ENCODE measurements around the gene ZBTB16.

ZBTB16 gene

GRCh38 chr11:114291381-114291780, 231.9 kb downstream of the ZBTB16 start (continued):
- TF ChIP-seq KLF7 (tag by site-specific recombination; IDR thresholded peaks at IDR 0.05; ENCODE audit: borderline replicate concordance) (no peak), REST (tag by site-specific recombination; IDR thresholded peaks at IDR 0.05) (no peak), ZNF488 (tag by site-specific recombination; IDR thresholded peaks at IDR 0.05) (no peak), GLIS1 (tag by site-specific recombination; IDR thresholded peaks at IDR 0.05) (no peak)

- Histone ChIP-seq H3K36me3 (ENCODE audit: control insufficient read depth in 2 of 2, insufficient read depth in 1 of 2, low read length in 2 of 2) (no peaks in the 10 kb centered on the region), H3K27ac (ENCODE audit: extremely low read depth, low read depth, low read length) (no peak overlapping the region), H3K9me3 (ENCODE audit: control insufficient read depth, insufficient read depth, low read depth, low read length) (no peaks in the 10 kb centered on the region), H3K4me1 (ENCODE audit: control insufficient read depth, insufficient read depth, low read length) (no peaks in the 10 kb centered on the region), H3K4me3 (ENCODE audit: low read depth, low read length) (no peak overlapping the region)
- CTCF ChIA-PET: interaction anchor here (0.5 to 3.2 kb wide), 3 partner anchors 10 to 131 kb away, joined by 3 to 10 read pairs (median 3); no protein-coding TSS in a partner anchor
- TF ChIP-seq ZNF600 (tag by site-specific recombination; IDR thresholded peaks at IDR 0.05) (no peak), ZNF624 (tag by site-specific recombination; IDR thresholded peaks at IDR 0.05) (no peak), TRIM28 (IDR thresholded peaks at IDR 0.05; ENCODE audit: borderline replicate concordance, low read length) (no peak), ZNF654 (tag by site-specific recombination; IDR thresholded peaks at IDR 0.05; ENCODE audit: low read depth) (no peak), ZNF121 (tag by site-specific recombination; IDR thresholded peaks at IDR 0.05) (no peak), SCRT1 (tag by site-specific recombination; IDR thresholded peaks at IDR 0.05; ENCODE audit: borderline replicate concordance) (no peak), EGR2 (tag by site-specific recombination; IDR thresholded peaks at IDR 0.05; ENCODE audit: low read depth) (no peak)
- TF ChIP-seq, protein P1, sequence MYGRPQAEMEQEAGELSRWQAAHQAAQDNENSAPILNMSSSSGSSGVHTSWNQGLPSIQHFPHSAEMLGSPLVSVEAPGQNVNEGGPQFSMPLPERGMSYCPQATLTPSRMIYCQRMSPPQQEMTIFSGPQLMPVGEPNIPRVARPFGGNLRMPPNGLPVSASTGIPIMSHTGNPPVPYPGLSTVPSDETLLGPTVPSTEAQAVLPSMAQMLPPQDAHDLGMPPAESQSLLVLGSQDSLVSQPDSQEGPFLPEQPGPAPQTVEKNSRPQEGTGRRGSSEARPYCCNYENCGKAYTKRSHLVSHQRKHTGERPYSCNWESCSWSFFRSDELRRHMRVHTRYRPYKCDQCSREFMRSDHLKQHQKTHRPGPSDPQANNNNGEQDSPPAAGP (tag by site-specific recombination; IDR thresholded peaks at IDR 0.05): no peak
- TF ChIP-seq, protein P2, sequence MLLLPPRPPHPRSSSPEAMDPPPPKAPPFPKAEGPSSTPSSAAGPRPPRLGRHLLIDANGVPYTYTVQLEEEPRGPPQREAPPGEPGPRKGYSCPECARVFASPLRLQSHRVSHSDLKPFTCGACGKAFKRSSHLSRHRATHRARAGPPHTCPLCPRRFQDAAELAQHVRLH (tag by site-specific recombination; IDR thresholded peaks at IDR 0.05): no peak
- POLR2A ChIA-PET: no interaction called here
These were observed 232.6 kb downstream of the ZBTB16 start for GRCh38 chr11:114291842-114292680.

DNA sequence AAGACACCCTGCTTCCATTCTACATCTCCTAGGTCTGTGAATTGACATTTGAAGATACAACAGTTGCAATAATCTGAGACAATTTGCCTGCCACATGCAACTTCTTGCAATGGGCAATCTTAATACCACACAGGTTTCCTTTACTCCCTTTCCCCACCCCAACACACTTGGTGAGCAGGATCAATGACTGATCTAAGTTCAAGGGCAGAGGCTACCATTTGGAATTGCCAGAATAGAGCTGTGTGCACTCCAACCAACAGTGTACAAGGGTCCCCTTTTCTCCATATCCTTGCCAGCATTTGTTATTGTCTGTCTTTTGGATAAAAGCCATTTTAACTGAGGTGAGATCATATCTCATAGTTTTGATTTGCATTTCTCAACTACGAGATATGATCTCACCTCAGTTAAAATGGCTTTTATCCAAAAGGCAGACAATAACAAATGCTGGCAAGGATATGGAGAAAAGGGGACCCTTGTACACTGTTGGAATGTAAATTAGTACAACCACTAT, 233.7 kb downstream of the ZBTB16 start:
- no peak overlapping the region for H3K4me3 ChIP-seq (ENCODE audit: low read depth, low read length)
- ChIA-PET CTCF (interaction anchor here (0.9 to 3.2 kb wide), 3 partner anchors 11 to 47 kb away, joined by 3 to 10 read pairs (median 4); no protein-coding TSS in a partner anchor), POLR2A (no interaction called here)
- H3K4me1 ChIP-seq (ENCODE audit: control insufficient read depth, insufficient read depth, low read length): no peaks in the 10 kb centered on the region
- H3K36me3 ChIP-seq (ENCODE audit: control insufficient read depth in 2 of 2, insufficient read depth in 1 of 2, low read length in 2 of 2): no peaks in the 10 kb centered on the region
- H3K27ac ChIP-seq (ENCODE audit: extremely low read depth, low read depth, low read length): no peak overlapping the region
- H3K9me3 ChIP-seq (ENCODE audit: control insufficient read depth, insufficient read depth, low read depth, low read length): no peaks in the 10 kb centered on the region
- TF ChIP-seq ZNF133 (tag by site-specific recombination; IDR thresholded peaks at IDR 0.05): 0 out of 2 replicates have a peak, but pooled peaks have one; percentile 14
- TF ChIP-seq, protein P3, sequence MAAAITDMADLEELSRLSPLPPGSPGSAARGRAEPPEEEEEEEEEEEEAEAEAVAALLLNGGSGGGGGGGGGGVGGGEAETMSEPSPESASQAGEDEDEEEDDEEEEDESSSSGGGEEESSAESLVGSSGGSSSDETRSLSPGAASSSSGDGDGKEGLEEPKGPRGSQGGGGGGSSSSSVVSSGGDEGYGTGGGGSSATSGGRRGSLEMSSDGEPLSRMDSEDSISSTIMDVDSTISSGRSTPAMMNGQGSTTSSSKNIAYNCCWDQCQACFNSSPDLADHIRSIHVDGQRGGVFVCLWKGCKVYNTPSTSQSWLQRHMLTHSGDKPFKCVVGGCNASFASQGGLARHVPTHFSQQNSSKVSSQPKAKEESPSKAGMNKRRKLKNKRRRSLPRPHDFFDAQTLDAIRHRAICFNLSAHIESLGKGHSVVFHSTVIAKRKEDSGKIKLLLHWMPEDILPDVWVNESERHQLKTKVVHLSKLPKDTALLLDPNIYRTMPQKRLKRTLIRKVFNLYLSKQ (tag by site-specific recombination; IDR thresholded peaks at IDR 0.05; ENCODE audit: borderline replicate concordance): no peak
- no peak for TF ChIP-seq ZNF169 (tag by site-specific recombination; IDR thresholded peaks at IDR 0.05)
- no peak for TF ChIP-seq MYNN (tag by site-specific recombination; IDR thresholded peaks at IDR 0.05; ENCODE audit: borderline replicate concordance)

Data from HEK293 (cell line).